Measurements from ENCODE around the gene METRN.
"Not testable (repeated sequence)": the region's sequence is repeated elsewhere in the genome, so short reads cannot be mapped to it uniquely, and the experiment has no call there.

DNA sequence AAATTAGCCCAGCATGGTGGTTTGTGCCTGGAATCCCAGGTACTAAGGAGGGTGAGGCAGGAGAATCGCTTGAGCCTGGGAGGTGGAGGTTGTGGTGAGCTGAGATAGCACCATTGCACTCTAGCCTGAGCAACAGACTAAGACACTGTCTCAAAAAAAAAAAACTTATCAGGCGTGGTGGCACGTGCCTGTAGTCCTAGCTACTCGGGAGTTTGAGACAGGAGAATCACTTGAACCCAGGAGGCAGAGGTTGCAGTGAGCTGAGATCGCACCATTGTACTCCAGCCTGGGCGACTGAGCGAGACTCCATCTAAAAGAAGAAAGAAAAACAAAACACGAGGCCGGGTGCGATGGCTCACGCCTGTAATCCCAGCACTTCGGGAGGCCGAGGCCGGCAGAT is 28.0 kb downstream of the METRN start:
- TF ChIP-seq, protein P1, sequence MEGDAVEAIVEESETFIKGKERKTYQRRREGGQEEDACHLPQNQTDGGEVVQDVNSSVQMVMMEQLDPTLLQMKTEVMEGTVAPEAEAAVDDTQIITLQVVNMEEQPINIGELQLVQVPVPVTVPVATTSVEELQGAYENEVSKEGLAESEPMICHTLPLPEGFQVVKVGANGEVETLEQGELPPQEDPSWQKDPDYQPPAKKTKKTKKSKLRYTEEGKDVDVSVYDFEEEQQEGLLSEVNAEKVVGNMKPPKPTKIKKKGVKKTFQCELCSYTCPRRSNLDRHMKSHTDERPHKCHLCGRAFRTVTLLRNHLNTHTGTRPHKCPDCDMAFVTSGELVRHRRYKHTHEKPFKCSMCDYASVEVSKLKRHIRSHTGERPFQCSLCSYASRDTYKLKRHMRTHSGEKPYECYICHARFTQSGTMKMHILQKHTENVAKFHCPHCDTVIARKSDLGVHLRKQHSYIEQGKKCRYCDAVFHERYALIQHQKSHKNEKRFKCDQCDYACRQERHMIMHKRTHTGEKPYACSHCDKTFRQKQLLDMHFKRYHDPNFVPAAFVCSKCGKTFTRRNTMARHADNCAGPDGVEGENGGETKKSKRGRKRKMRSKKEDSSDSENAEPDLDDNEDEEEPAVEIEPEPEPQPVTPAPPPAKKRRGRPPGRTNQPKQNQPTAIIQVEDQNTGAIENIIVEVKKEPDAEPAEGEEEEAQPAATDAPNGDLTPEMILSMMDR (IDR thresholded peaks at IDR 0.05 in 4 of 5, conservative IDR thresholded peaks at IDR 0.05 in 1 of 5): not testable (repeated sequence)
- not testable (repeated sequence) for TF ChIP-seq POLR2A (IDR thresholded peaks at IDR 0.05)
